Activated CD4-positive, alpha-beta T cell treated with anti-CD3 and anti-CD28 coated beads, Interleukin-2, amount 10 ng/mL, durations not matched to agents 7 days and 5 days (primary cell): ENCODE data around the gene RNASET2. TPM values are rescaled to one million over a fixed set of nuclear protein-coding genes. Genes with fewer than 3 reads are reported as not detected.
"Not testable (repeated sequence)": the region's sequence is repeated elsewhere in the genome, so short reads cannot be mapped to it uniquely, and the experiment has no call there.

Source experiments
- CTCF ChIA-PET: fragments of 350-600 bp; sonication (Branson Sonifier 250); formaldehyde crosslinking; loops from one replicate; lab custom pipeline; 2021; ENCODE audit warnings: antibody characterized with exemption; lab: Charles Lee
- POLR2A ChIA-PET: fragments of 350-600 bp; sonication (Branson Sonifier 250); formaldehyde crosslinking; loops from one replicate; lab custom pipeline; 2021; ENCODE audit warnings: antibody characterized with exemption; lab: Charles Lee
- DNase-seq: peaks from one replicate; pipeline ENCODE4 v3.0.0-alpha.2; 2020
- H3K27ac Mint-ChIP-seq: one replicate; pipeline ENCODE4 v1.8.0; 2021; ENCODE audit warnings: mild to moderate bottlenecking, moderate library complexity, mixed read lengths
- H3K27me3 Mint-ChIP-seq: one replicate; pipeline ENCODE4 v1.8.0; 2021; ENCODE audit warnings: mixed read lengths
- H3K36me3 Mint-ChIP-seq: one replicate; pipeline ENCODE4 v1.8.0; 2021; ENCODE audit warnings: low read depth, mixed read lengths
- H3K4me1 Mint-ChIP-seq: one replicate; pipeline ENCODE4 v1.8.0; 2021; ENCODE audit warnings: mixed read lengths
- H3K4me3 Mint-ChIP-seq: one replicate; pipeline ENCODE4 v1.8.0; 2021; ENCODE audit warnings: mild to moderate bottlenecking, moderate library complexity, mixed read lengths
- H3K9me3 Mint-ChIP-seq: one replicate; pipeline ENCODE4 v1.8.0; 2021; ENCODE audit warnings: mixed read lengths
- total RNA-seq, 2 experiments: library from RNA; stranded (reverse); gene quantifications; one replicate each; pipeline ENCODE4 v1.2.3, GENCODE V29; 2021

Gene RNASET2
- total RNA-seq, 2 experiments from 2014 or later: 84.3 to 101 TPM

- no peaks in the 10 kb centered on the region for H3K9me3 Mint-ChIP-seq
- POLR2A ChIA-PET: no interaction called here
- no peak for DNase-seq
- CTCF ChIA-PET: interaction anchor here (1.0 to 1.2 kb wide), 2 partner anchors 10 to 52 kb away, joined by 3 read pairs; no protein-coding TSS in a partner anchor
- no peak overlapping the region for H3K27ac Mint-ChIP-seq
- no peaks in the 10 kb centered on the region for H3K4me1 Mint-ChIP-seq
- peaks cover 48% of the 10 kb centered on the region for H3K36me3 Mint-ChIP-seq
- no peak overlapping the region for H3K4me3 Mint-ChIP-seq
- no peaks in the 10 kb centered on the region for H3K27me3 Mint-ChIP-seq
Observed at GRCh38 chr6:166929542-166930189, 26.7 kb downstream of the RNASET2 start.

- peaks cover 45% of the 10 kb centered on the region for H3K36me3 Mint-ChIP-seq
- ChIA-PET CTCF (interaction anchor here (1.0 to 1.2 kb wide), 2 partner anchors 10 to 53 kb away, joined by 3 read pairs; no protein-coding TSS in a partner anchor), POLR2A (no interaction called here)
Observed at GRCh38 chr6:166928644-166929541, 27.5 kb downstream of the RNASET2 start.

GRCh38 chr6:166927935-166928643, 28.3 kb downstream of the RNASET2 start:
- no peak overlapping the region for H3K27ac Mint-ChIP-seq
- no peaks in the 10 kb centered on the region for H3K9me3 Mint-ChIP-seq
- ChIA-PET CTCF (interaction anchor here (0.7 to 1.2 kb wide), 4 partner anchors 9 to 23 kb away, joined by 3 to 7 read pairs (median 3); no protein-coding TSS in a partner anchor), POLR2A (no interaction called here)
- peaks cover 42% of the 10 kb centered on the region for H3K36me3 Mint-ChIP-seq
- no peaks in the 10 kb centered on the region for H3K4me1 Mint-ChIP-seq
- no peak overlapping the region for H3K4me3 Mint-ChIP-seq
- H3K27me3 Mint-ChIP-seq: no peaks in the 10 kb centered on the region
- no peak for DNase-seq

More at GRCh38 chr6:166928644-166929541, 27.5 kb downstream of the RNASET2 start:
- H3K27me3 Mint-ChIP-seq: no peaks in the 10 kb centered on the region
- no peak overlapping the region for H3K27ac Mint-ChIP-seq
- H3K4me1 Mint-ChIP-seq: no peaks in the 10 kb centered on the region
- H3K9me3 Mint-ChIP-seq: no peaks in the 10 kb centered on the region
- H3K4me3 Mint-ChIP-seq: no peak overlapping the region
- DNase-seq: no peak

GRCh38 chr6:166927240-166927934, 29.0 kb downstream of the RNASET2 start:
- no peak overlapping the region for H3K4me3 Mint-ChIP-seq
- no peaks in the 10 kb centered on the region for H3K9me3 Mint-ChIP-seq
- H3K4me1 Mint-ChIP-seq: no peaks in the 10 kb centered on the region
- ChIA-PET CTCF (interaction anchor here (0.6 to 1.2 kb wide), 6 partner anchors 9 to 93 kb away, joined by 3 to 7 read pairs (median 3); no protein-coding TSS in a partner anchor), POLR2A (no interaction called here)
- DNase-seq: no peak
- no peak overlapping the region for H3K27ac Mint-ChIP-seq
- H3K27me3 Mint-ChIP-seq: no peaks in the 10 kb centered on the region
- H3K36me3 Mint-ChIP-seq: peaks cover 36% of the 10 kb centered on the region

GRCh38 chr6:166926748-166927147, 29.6 kb downstream of the RNASET2 start:
- Mint-ChIP-seq H3K4me3 (no peak overlapping the region), H3K4me1 (no peaks in the 10 kb centered on the region), H3K27ac (no peak overlapping the region), H3K36me3 (peaks cover 30% of the 10 kb centered on the region), H3K9me3 (no peaks in the 10 kb centered on the region), H3K27me3 (no peaks in the 10 kb centered on the region)
- CTCF ChIA-PET: interaction anchor here (1.0 kb wide), 1 partner anchor 20 kb away, joined by 3 read pairs; no protein-coding TSS in a partner anchor
- POLR2A ChIA-PET: no interaction called here
- no peak for DNase-seq

- POLR2A ChIA-PET: no interaction called here
- no peaks in the 10 kb centered on the region for H3K9me3 Mint-ChIP-seq
- H3K27me3 Mint-ChIP-seq: no peaks in the 10 kb centered on the region
- DNase-seq: no peak
- peaks cover 17% of the 10 kb centered on the region for H3K36me3 Mint-ChIP-seq
- H3K4me1 Mint-ChIP-seq: no peaks in the 10 kb centered on the region
- no peak overlapping the region for H3K4me3 Mint-ChIP-seq
- H3K27ac Mint-ChIP-seq: no peak overlapping the region
- CTCF ChIA-PET: interaction anchor here (1.3 kb wide), 1 partner anchor 12 kb away, joined by 3 read pairs; no protein-coding TSS in a partner anchor
Observed at GRCh38 chr6:166925141-166925996, 31.0 kb downstream of the RNASET2 start.

- no peak for DNase-seq
- CTCF ChIA-PET: interaction anchor here (1.3 kb wide), 1 partner anchor 13 kb away, joined by 3 read pairs; no protein-coding TSS in a partner anchor
- no peak overlapping the region for H3K27ac Mint-ChIP-seq
- POLR2A ChIA-PET: no interaction called here
- no peaks in the 10 kb centered on the region for H3K9me3 Mint-ChIP-seq
- peaks cover 8% of the 10 kb centered on the region for H3K36me3 Mint-ChIP-seq
- H3K27me3 Mint-ChIP-seq: no peaks in the 10 kb centered on the region
- H3K4me1 Mint-ChIP-seq: no peaks in the 10 kb centered on the region
- no peak overlapping the region for H3K4me3 Mint-ChIP-seq
Observed at GRCh38 chr6:166924531-166924930, 31.8 kb downstream of the RNASET2 start.

- Mint-ChIP-seq H3K36me3 (peaks cover 3% of the 10 kb centered on the region), H3K4me3 (no peak overlapping the region), H3K9me3 (no peaks in the 10 kb centered on the region), H3K27me3 (peaks cover 4% of the 10 kb centered on the region), H3K27ac (no peak overlapping the region), H3K4me1 (no peaks in the 10 kb centered on the region)
- POLR2A ChIA-PET: no interaction called here
- CTCF ChIA-PET: interaction anchor here (1.5 kb wide), 1 partner anchor 19 kb away, joined by 4 read pairs; no protein-coding TSS in a partner anchor
- DNase-seq: no peak
Observed at GRCh38 chr6:166922937-166923336, 33.4 kb downstream of the RNASET2 start.

GRCh38 chr6:166921570-166921969, 34.8 kb downstream of the RNASET2 start:
- Mint-ChIP-seq H3K27me3 (peaks cover 4% of the 10 kb centered on the region), H3K36me3 (no peaks in the 10 kb centered on the region), H3K4me3 (no peak overlapping the region), H3K4me1 (no peaks in the 10 kb centered on the region), H3K9me3 (peaks cover 1% of the 10 kb centered on the region), H3K27ac (no peak overlapping the region)
- DNase-seq: no peak
- ChIA-PET CTCF (no interaction called here), POLR2A (no interaction called here)

- ChIA-PET CTCF (no interaction called here), POLR2A (no interaction called here)
Observed at GRCh38 chr6:166916824-166917223, 39.5 kb downstream of the RNASET2 start.

GRCh38 chr6:166915484-166915883, 40.9 kb downstream of the RNASET2 start:
- H3K27ac Mint-ChIP-seq, H3K27me3 Mint-ChIP-seq, DNase-seq, H3K4me3 Mint-ChIP-seq, POLR2A ChIA-PET, H3K36me3 Mint-ChIP-seq, CTCF ChIA-PET: not testable (repeated sequence)
- Mint-ChIP-seq H3K4me1 (peaks cover 10% of the 10 kb centered on the region), H3K9me3 (peaks cover 12% of the 10 kb centered on the region)

More at GRCh38 chr6:166916824-166917223, 39.5 kb downstream of the RNASET2 start:
- H3K36me3 Mint-ChIP-seq: peaks cover 3% of the 10 kb centered on the region
- no peaks in the 10 kb centered on the region for H3K4me1 Mint-ChIP-seq
- no peak overlapping the region for H3K4me3 Mint-ChIP-seq
- H3K9me3 Mint-ChIP-seq: peaks cover 12% of the 10 kb centered on the region
- DNase-seq: no peak
- H3K27ac Mint-ChIP-seq: no peak overlapping the region
- peaks cover 4% of the 10 kb centered on the region for H3K27me3 Mint-ChIP-seq
